Left colon (tissue), 2 donors: ENCODE results near the gene SPTLC2. TPM values are rescaled to one million over a fixed set of nuclear protein-coding genes. Genes with fewer than 3 reads are reported as not detected.

Source experiments
- ATAC-seq: fragments of 200-7000 bp; cut with Tn5 transposase; one replicate; pipeline ENCODE4 v1.9.1; 2020; ENCODE audit warnings: mild to moderate bottlenecking, moderate library complexity
- DNase-seq, 2 donors: peaks; one replicate each; pipeline ENCODE4 v3.0.0-alpha.2; 2020
- intact Hi-C, 2 donors: fragments of 100-400 bp; cut with DNase I in 1 of 2; cut with micrococcal nuclease in 1 of 2; formaldehyde crosslinking; loops; one replicate each; pipeline versions ENCODE4 v1.11.2 to v1.14.0; 2022; cut with DNase I, micrococcal nuclease
- total RNA-seq, 2 donors: library from RNA; stranded (reverse); fragmentation: NEBNext Ultra II Directional; extraction: Animal tissue kit (Norgen Biotek cat#: 25700); gene quantifications; one replicate each; pipeline ENCODE4 v1.2.1, GENCODE V29; 2021
- donor health status: DM: no; HTN: no; CAD: no.
- donor health status: DM: yes; HTN: yes; CAD: no.

Gene SPTLC2
- total RNA-seq, 2 donors from 2014 or later, result 59.8 to 72.3 TPM

GRCh38 chr14:77526266-77526665 is 90.2 kb downstream of the SPTLC2 start:
- DNase-seq (no peak), ATAC-seq (no peak)
- intact Hi-C loops, result no loop called here

DNA sequence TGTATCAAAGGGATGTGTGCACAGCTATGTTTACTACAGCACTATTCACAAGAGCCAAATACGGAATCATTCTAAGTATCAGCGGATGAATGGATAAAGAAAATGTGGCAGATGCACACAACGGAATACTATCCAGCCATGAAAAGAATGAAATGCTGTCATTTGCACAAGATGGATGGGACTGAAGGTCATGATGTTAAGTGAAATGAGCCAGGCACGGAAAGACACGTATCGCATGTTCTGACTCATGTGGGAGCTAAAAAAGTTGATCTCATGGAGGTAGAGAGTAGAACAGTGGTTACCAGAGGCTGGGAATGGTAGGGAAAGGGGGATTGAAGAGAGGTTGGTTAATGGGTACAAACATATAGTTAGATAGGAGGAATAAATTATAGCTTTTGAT is 91.9 kb downstream of the SPTLC2 start:
- ATAC-seq (no peak), DNase-seq (no peak)
- intact Hi-C loops, result no loop called here

GRCh38 chr14:77523109-77523508 is 93.3 kb downstream of the SPTLC2 start:
- no peak for DNase-seq
- intact Hi-C loops, result no loop called here
- ATAC-seq, result no peak

DNA sequence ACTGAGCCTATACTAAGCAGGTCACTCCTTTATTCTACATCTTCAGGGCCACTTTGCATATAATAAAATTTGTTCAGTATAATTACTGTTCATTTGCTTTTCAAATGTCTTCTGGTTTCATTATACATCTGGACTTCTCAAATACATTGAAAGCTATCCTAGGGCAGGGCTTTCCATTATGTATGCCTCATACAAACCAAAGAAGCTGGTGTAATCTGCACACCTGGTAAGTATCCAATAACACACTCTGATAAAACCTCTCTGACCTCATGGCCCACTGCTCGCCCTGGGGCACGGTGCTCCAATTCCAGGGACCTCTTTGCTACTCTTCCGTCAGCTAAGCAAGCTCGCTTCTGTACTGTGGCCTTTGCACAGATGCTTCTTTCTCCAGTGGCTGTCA is 95.9 kb downstream of the SPTLC2 start:
- intact Hi-C loops, result no loop called here
- ATAC-seq (no peak), DNase-seq (no peak)

DNA sequence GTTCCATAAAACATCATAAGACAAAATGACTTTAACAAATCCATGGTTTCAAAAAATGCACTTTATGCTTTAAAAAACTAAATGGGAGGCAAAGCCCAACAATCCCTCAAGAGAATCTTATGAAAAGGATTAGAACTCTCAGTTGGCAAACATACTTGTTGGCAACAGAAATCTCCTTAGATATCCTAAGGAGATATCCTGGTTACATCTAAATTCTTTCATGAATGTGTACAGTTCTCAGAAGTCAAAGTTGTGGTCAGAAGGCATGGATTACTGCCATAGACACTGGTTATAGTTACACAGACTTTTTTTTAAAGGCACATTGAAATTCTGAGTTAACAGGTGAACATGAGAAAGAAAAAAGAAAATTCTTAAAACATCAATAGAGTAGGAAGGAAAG is 100.3 kb downstream of the SPTLC2 start:
- ATAC-seq (no peak), DNase-seq (no peak)
- intact Hi-C loops, result no loop called here

GRCh38 chr14:77511486-77512162 is 104.8 kb downstream of the SPTLC2 start:
- ATAC-seq (no peak), DNase-seq (no peak)
- intact Hi-C loops, result no loop called here

DNA sequence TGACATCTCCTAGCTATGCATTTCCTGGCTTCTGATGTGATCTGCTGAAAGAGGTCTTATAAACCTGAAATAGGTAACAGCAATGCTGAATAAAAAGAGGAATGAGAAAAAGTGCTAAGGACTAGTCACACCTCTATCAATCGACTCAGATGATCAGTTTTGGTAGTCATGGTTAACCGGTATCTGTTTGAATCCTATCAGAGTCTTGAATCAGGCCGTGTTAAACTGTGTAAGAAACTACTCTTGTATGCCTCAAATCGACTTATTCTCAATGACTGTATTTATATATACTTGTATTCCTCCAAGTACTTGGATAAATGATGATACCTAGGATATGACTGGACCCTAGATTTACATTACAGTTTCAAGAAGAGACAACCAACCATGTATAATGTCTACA is 107.1 kb downstream of the SPTLC2 start:
- no peak for ATAC-seq
- intact Hi-C loops, result no loop called here
- no peak for DNase-seq

DNA sequence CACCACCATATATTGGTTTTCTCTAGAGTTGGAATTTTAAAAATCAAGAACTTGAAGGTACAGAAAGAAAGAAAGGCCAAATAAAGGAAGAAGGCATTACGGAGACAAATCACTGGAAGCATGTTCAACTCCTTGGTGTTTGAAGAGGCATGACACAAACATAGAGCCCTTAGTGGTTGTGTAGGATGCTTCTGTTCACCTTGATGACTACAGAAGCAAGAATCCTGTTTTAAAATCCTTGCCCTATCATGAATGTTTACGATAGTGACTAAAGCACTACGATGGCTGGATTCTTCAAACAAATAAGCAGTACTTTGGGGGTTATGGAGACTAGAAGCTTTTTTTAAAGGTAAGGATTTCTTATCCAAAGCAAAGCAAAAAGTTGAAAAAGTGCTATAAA is 107.6 kb downstream of the SPTLC2 start:
- no peak for ATAC-seq
- DNase-seq, result no peak
- intact Hi-C loops, result no loop called here

GRCh38 chr14:77508249-77508648 is 108.2 kb downstream of the SPTLC2 start:
- DNase-seq (no peak), ATAC-seq (no peak)
- intact Hi-C loops, result no loop called here

DNA sequence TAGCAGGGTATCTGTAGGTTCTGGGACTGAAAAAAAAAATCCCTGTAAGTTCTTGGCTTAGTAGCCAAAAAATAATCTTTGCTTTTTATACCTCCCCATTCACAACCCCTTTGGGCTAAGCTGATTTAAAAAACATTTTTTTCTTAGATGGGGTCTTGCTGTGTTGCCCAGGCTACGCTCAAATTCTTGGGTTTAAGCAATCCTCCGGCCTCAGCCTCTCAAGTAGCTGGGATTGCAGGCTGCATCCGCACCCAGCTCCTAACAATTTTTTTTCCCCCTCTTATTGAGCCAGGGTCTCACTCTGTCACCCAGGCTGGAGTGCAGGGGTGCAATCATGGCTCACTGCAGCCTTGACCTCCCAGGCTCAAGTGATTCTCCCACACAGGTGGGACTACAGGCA is 108.7 kb downstream of the SPTLC2 start:
- intact Hi-C loops, result no loop called here
- no peak for DNase-seq
- ATAC-seq, result no peak

DNA sequence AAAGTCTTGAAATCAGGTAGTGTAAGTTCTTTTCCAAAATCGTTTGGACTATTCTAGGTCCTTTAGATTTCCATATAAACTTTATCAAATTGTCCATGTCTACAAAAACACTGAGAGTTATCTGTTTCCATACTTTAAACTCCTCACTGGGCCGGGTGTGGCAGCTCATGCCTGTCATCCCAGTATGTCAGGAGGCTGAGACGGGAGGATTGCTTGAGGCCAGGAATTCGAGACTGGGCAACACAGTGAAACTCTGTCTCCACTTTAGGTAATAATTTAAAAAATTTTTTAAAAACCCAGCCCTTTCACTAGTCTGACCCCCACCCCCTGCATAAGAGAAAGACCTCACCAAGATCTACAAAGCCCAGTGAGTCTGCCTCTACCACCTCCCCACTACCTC is 111.4 kb downstream of the SPTLC2 start:
- no peak for ATAC-seq
- intact Hi-C loops, result no loop called here
- DNase-seq, result no peak

DNA sequence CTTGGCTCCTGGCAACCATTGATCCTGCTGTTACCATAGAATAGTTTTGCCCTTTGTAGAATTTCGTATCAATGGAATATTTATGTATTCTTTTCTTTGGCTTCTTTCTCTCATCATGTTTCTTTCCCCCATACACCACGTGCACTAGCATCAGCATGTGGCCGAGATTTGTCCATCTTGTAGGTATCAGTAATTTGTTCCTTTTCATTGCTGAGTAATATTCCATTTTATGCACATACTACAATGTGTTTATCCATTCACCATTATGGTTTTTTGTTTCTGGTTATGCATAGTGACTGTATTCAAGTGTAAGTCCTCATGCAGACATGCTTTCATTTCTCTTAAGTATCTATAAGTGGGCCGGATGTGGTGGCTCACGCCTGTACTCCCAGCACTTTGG is 113.3 kb downstream of the SPTLC2 start:
- DNase-seq (no peak), ATAC-seq (no peak)
- intact Hi-C loops, result no loop called here

GRCh38 chr14:77502109-77502782 is 114.2 kb downstream of the SPTLC2 start:
- ATAC-seq (peak; percentile 83), DNase-seq (no peak)
- intact Hi-C loops, result no loop called here

- intact Hi-C loops, result no loop called here
- no peak for DNase-seq
- ATAC-seq, result peak; percentile 10
Measured at GRCh38 chr14:77498984-77499527, 117.4 kb downstream of the SPTLC2 start.

- DNase-seq (peak in 1 of 2 donors; percentile 55), ATAC-seq (peak; percentile 66)
- intact Hi-C loops, result no loop called here
Measured at GRCh38 chr14:77498120-77498979, 118.1 kb downstream of the SPTLC2 start, which contains the start of gene ISM2. Gene ISM2, minus strand, starts transcription at chr14:77498816. Its CDS starts 23 bp downstream, at chr14:77498793.

DNA sequence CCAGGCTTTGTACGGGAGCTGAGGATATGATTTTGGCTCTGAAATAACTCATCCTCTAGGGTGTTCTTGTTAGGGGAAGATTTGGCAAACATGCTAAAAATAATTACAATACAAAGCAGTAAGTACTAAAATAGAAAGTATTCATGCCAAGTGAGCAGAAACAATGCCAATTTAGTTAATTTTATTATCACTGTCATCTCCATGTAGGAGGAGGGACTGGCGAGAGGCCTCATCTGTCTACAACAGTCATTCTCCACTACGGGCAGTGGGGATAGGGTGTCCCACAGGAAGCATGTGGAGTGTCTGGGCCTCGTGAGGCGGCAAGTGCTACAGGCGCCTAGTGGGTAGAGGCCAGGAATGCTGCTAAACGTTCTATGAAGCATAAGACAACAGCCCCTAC is 121.1 kb downstream of the SPTLC2 start:
- DNase-seq, result no peak
- intact Hi-C loops, result no loop called here

GRCh38 chr14:77491056-77491455 is 125.4 kb downstream of the SPTLC2 start:
- intact Hi-C loops, result no loop called here
- ATAC-seq (no peak), DNase-seq (no peak)

More for the DNA sequence above, 121.1 kb downstream of the SPTLC2 start:
- ATAC-seq, result no peak

DNA sequence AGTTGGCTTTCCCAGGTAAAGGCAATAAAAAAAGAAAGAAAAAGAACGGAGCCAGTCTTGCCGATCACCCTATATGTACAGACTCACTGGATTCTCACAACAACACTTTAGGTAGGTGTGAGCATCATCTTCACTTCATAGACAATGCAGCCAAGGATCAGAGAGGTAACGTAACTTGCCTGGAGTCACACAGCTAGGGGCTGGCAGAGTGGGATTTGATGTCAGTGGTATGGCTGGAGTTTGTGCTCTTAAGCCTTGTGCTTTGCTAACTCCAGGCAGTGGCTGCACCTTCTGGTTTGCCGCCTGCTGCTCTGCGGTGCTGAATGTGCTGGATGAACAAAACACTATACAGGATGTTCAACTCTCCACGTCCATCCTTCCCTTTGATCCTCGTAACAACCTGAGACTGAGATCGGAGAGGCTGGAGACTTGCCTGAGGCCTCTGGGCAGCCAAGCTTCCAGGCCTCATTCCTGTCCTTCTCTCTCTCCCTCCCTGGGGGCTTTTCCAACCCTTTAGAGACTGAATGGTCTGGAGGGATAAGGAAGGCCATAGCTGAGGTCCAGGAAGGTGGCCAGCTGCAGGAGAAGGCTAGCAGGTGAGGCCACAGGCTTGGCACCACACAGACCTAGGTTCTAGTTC is 126.0 kb downstream of the SPTLC2 start:
- intact Hi-C loops, result no loop called here
- DNase-seq (no peak), ATAC-seq (no peak)

DNA sequence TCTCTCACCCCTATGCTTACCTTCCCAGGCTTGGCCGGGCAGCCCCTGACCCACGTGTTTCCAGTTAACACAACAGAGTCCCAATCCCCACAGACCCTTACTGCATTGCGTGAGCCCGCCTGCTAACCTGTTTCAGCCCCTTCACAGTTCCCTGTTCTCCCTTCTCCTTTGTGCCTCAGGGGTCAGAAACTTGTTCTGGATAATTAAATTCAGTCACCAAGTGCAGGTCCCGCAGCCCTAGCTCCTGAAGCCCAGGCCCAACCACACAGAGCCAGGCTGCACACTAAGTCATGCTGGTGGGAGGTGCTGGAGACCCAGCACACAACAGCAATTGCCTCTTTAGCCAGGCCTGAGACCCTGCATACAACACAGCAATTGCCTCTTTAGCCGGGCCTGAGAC is 127.4 kb downstream of the SPTLC2 start:
- DNase-seq (no peak), ATAC-seq (no peak)
- intact Hi-C loops, result no loop called here
